Measurements from ENCODE around the gene DNAJB8.

- TF ChIP-seq CTCF (IDR thresholded peaks at IDR 0.05): no peak
- no peak for TF ChIP-seq POLR2A (IDR thresholded peaks at IDR 0.05; ENCODE audit: low read depth)
- TF ChIP-seq EP300 (IDR thresholded peaks at IDR 0.05): no peak
- TF ChIP-seq POLR2AphosphoS5 (IDR thresholded peaks at IDR 0.05): no peak
Measured at GRCh38 chr3:128476659-128477058, 10.0 kb upstream of the DNAJB8 start.
